GM12878 (cell line): ENCODE data around the gene UNCX. TPM values are rescaled to one million over a fixed set of nuclear protein-coding genes. Genes with fewer than 3 reads are reported as not detected.

Experiments used
- ATAC-seq: fragments of 200-7000 bp; cut with Tn5 transposase; 3 replicates; pipeline ENCODE4 v1.9.1; 2020; ENCODE audit warnings: mild to moderate bottlenecking, moderate library complexity
- BruUV-seq: library from RNA; stranded (reverse); fragments of 400-500 nt; replicated peaks from 2 replicates; lab custom pipeline; 2021; lab: Mats Ljungman, UMichigan
- CTCF ChIA-PET: fragments of 300-600 bp; sonication (Branson Sonifier 250); formaldehyde crosslinking; extraction: SDS; loops from one replicate; lab custom pipeline; 2021; ENCODE audit warnings: inconsistent platforms; lab: Yijun Ruan, JAX
- POLR2A ChIA-PET: fragments of 350-600 bp; formaldehyde crosslinking; extraction: SDS; loops from one replicate; lab custom pipeline; 2021; ENCODE audit warnings: inconsistent platforms; lab: Charles Lee
- RAD21 ChIA-PET: fragments of 300-600 bp; sonication (Branson Sonifier 250); formaldehyde crosslinking; loops from one replicate; lab custom pipeline; 2023; ENCODE audit warnings: antibody characterized with exemption; ENCODE audit not compliant: unreplicated experiment; lab: Charles Lee
- SMC1A ChIA-PET: fragments of 300-600 bp; sonication (Branson Sonifier 250); formaldehyde crosslinking; loops from one replicate; lab custom pipeline; 2023; ENCODE audit not compliant: unreplicated experiment, uncharacterized antibody; lab: Charles Lee
- DNase-seq: peaks from one replicate; pipeline ENCODE4 v3.0.0-alpha.2; 2011; ENCODE audit warnings: low read depth, low spot score
- FAIRE-seq: peaks from 3 replicates; lab custom pipeline; 2011; peaks lifted over from hg19 to GRCh38; lab: Jason Lieb, UNC
- H2AFZ ChIP-seq: 2 replicates; pipeline ENCODE4 v1.6.0; 2011; ENCODE audit warnings: low read depth, low read length, control low read depth; ENCODE audit not compliant: control insufficient read depth
- H3K27ac ChIP-seq: 2 replicates; pipeline ENCODE4 v1.5.1; 2011; ENCODE audit warnings: control low read depth; ENCODE audit not compliant: control insufficient read depth, insufficient read depth
- H3K27me3 ChIP-seq, 2 experiments: replicated peaks in 1 of 2; 2 replicates each; pipeline versions ENCODE4 v1.6.0 to v1.6.1; 2011; ENCODE audit warnings: low read length in 1 of 2; ENCODE audit not compliant: control insufficient read depth in 2 of 2, insufficient read depth in 2 of 2
- H3K36me3 ChIP-seq, 2 experiments: 2 replicates each; pipeline ENCODE4 v1.5.1; 2011; ENCODE audit warnings: low read length in 1 of 2; ENCODE audit not compliant: control insufficient read depth in 2 of 2, insufficient read depth in 2 of 2
- H3K4me1 ChIP-seq: 2 replicates; pipeline ENCODE4 v1.6.1; 2011; ENCODE audit warnings: mild to moderate bottlenecking, low read length, moderate library complexity, mixed read lengths; ENCODE audit not compliant: control insufficient read depth, insufficient read depth
- H3K4me2 ChIP-seq: 2 replicates; pipeline ENCODE4 v1.6.0; 2011; ENCODE audit warnings: control low read depth; ENCODE audit not compliant: control insufficient read depth, insufficient read depth
- H3K4me3 ChIP-seq: fragments of 200-600 bp; sonication (generic); 2 replicates; pipeline ENCODE4 v1.5.1; 2016
- H3K79me2 ChIP-seq: 2 replicates; pipeline ENCODE4 v1.6.0; 2011; ENCODE audit warnings: low read length; ENCODE audit not compliant: control insufficient read depth, insufficient read depth
- H3K9ac ChIP-seq: 2 replicates; pipeline ENCODE4 v1.8.0; 2011; ENCODE audit warnings: low read length, control low read depth, mixed read lengths; ENCODE audit not compliant: control insufficient read depth, insufficient read depth
- H3K9me3 ChIP-seq: replicated peaks from 3 replicates; pipeline ENCODE4 v1.5.1; 2011; ENCODE audit warnings: mild to moderate bottlenecking, low read length; ENCODE audit not compliant: control insufficient read depth, insufficient read depth
- H4K20me1 ChIP-seq: 2 replicates; pipeline ENCODE4 v1.6.0; 2011; ENCODE audit not compliant: control insufficient read depth, insufficient read depth
- ATF2 ChIP-seq: IDR thresholded peaks from 2 replicates; pipeline ENCODE4 v1.6.1; 2012; ENCODE audit warnings: low read length, inconsistent platforms
- BCL11A ChIP-seq: IDR thresholded peaks from 2 replicates; pipeline ENCODE4 v1.6.1; 2011; ENCODE audit warnings: low read depth, low read length
- BHLHE40 ChIP-seq, 2 experiments: fragments of 450-650 bp in 1 of 2; IDR thresholded peaks; 2 replicates each; pipeline ENCODE4 v1.6.1; 2011 to 2017; ENCODE audit warnings: low read depth in 2 of 2, borderline replicate concordance in 1 of 2, improper control_type of control experiment in 1 of 2, low read length in 1 of 2, mild to moderate bottlenecking in 1 of 2
- CHD1 ChIP-seq: IDR thresholded peaks from 2 replicates; pipeline ENCODE4 v1.6.1; 2012; ENCODE audit warnings: low read depth, low read length, improper control_type of control experiment
- CREB1 ChIP-seq: IDR thresholded peaks from 2 replicates; pipeline ENCODE4 v1.6.1; 2012; ENCODE audit warnings: low read depth, mild to moderate bottlenecking, inconsistent platforms
- EGR1 ChIP-seq, 2 experiments: IDR thresholded peaks; 1 replicate in 1 of 2; 2 replicates in 1 of 2; pipeline ENCODE4 v1.6.1; 2011 to 2012; ENCODE audit warnings: low read depth in 2 of 2, low read length in 2 of 2, borderline replicate concordance in 1 of 2, mild to moderate bottlenecking in 1 of 2, moderate library complexity in 1 of 2
- EZH2 ChIP-seq: IDR thresholded peaks from 2 replicates; pipeline ENCODE4 v1.6.1; 2012; ENCODE audit warnings: low read depth, mild to moderate bottlenecking, control low read depth, inconsistent platforms, low read length, borderline replicate concordance; ENCODE audit not compliant: control insufficient read depth
- HCFC1 ChIP-seq: fragments of 150-350 bp; IDR thresholded peaks from 2 replicates; pipeline ENCODE4 v1.6.1; 2014; ENCODE audit warnings: low read length
- KAT2A ChIP-seq: conservative IDR thresholded peaks from 2 replicates; pipeline ENCODE4 v1.6.1; 2011; ENCODE audit warnings: low read depth, low read length; ENCODE audit not compliant: control insufficient read depth
- NFYA ChIP-seq: IDR thresholded peaks from 2 replicates; pipeline ENCODE4 v1.6.1; 2011; ENCODE audit warnings: low read depth, mild to moderate bottlenecking, low read length, improper control_type of control experiment, borderline replicate concordance
- RBBP5 ChIP-seq: fragments of 200-600 bp; sonication (generic); conservative IDR thresholded peaks from 2 replicates; pipeline ENCODE4 v1.6.1; 2016
- SRF ChIP-seq, 2 experiments: IDR thresholded peaks; 2 replicates each; pipeline ENCODE4 v1.6.1; 2011; ENCODE audit warnings: low read depth in 2 of 2, low read length in 2 of 2, mild to moderate bottlenecking in 1 of 2, moderate library complexity in 1 of 2
- WRNIP1 ChIP-seq: IDR thresholded peaks from 2 replicates; pipeline ENCODE4 v1.6.1; 2011; ENCODE audit warnings: low read depth, low read length, improper control_type of control experiment, borderline replicate concordance
- YBX1 ChIP-seq: fragments of 450-650 bp; IDR thresholded peaks from 2 replicates; pipeline ENCODE4 v1.6.1; 2016; ENCODE audit warnings: antibody characterized with exemption
- WGBS: methylation state at CpG from one replicate; pipeline ENCODE4 v1.1.6; 2016; ENCODE audit warnings: low lambda C conversion rate; ENCODE audit not compliant: insufficient replicate concordance, insufficient coverage; ENCODE audit errors: missing lambda C conversion rate; 5-methylcytosine and 5-hydroxymethylcytosine counted together
- in situ Hi-C: fragments of 300-500 bp; cut with MboI; formaldehyde crosslinking; loops from 9 replicates; pipeline ENCODE4 v1.14.3; 2018; ENCODE audit warnings: mixed read lengths
- intact Hi-C: fragments of 100-400 bp; cut with micrococcal nuclease; formaldehyde crosslinking; loops from one replicate; pipeline ENCODE4 v1.14.2; 2022; ENCODE audit not compliant: unreplicated experiment
- polyA plus RNA-seq, 11 experiments: library from polyadenylated mRNA; depleted of rRNA in 4 of 11; unstranded in 6 of 11; stranded (reverse) in 5 of 11; fragments of >200 nt; fragmentation: Nextera tagmentation in 4 of 11; fragmentation: Illumina TruSeq in 1 of 11; extraction: Ambion mirVana in 4 of 11; extraction: Trizol in 1 of 11; gene quantifications; 1 replicate in 1 of 11; 2 replicates in 10 of 11; pipeline versions ENCODE4 v1.2.1 to v1.2.3, GENCODE V29; 2011 to 2016; ENCODE audit warnings: inconsistent platforms in 2 of 11, missing spikeins in 2 of 11, low read depth in 1 of 11
- total RNA-seq, 4 experiments: library from RNA; depleted of rRNA in 3 of 4; stranded (reverse); fragments of >200 nt in 3 of 4; fragmentation: Illumina TruSeq in 1 of 4; extraction: Trizol in 1 of 4; gene quantifications; 2 replicates each; pipeline versions ENCODE4 v1.2.1 to v1.2.3, GENCODE V29; 2013 to 2021

UNCX gene
- total and polyA plus RNA-seq, 10 of the 15 experiments (the other 5 are each of a cell fraction or from before 2014, with no cell fraction given), result not detected

- H3K4me1 ChIP-seq, result no peaks in the 10 kb centered on the region
- H3K4me2 ChIP-seq, result no peak overlapping the region
- SMC1A ChIA-PET, result no interaction called here
- FAIRE-seq, result no peak
- CTCF ChIA-PET, result no interaction called here
- no TSS peak for BruUV-seq
- H3K9ac ChIP-seq, result no peak overlapping the region
- no peaks in the 10 kb centered on the region for H3K9me3 ChIP-seq
- RAD21 ChIA-PET, result no interaction called here
- TF ChIP-seq NFYA, result no peak
- no peak for TF ChIP-seq EGR1 (IDR thresholded peaks at IDR 0.05; ENCODE audit: borderline replicate concordance in 1 of 2, low read depth in 2 of 2, low read length in 2 of 2)
- no peak for TF ChIP-seq KAT2A
- TF ChIP-seq CHD1, result no peak
- TF ChIP-seq BCL11A, result no peak
- no peak for TF ChIP-seq WRNIP1
- TF ChIP-seq HCFC1, result no peak
- no peak for TF ChIP-seq SRF (IDR thresholded peaks at IDR 0.05; ENCODE audit: low read depth in 2 of 2, low read length in 2 of 2)
- no peak for TF ChIP-seq BHLHE40 (IDR thresholded peaks at IDR 0.05; ENCODE audit: borderline replicate concordance in 1 of 2, low read depth in 2 of 2, low read length in 1 of 2)
- TF ChIP-seq YBX1, result no peak
- no peak for TF ChIP-seq RBBP5
- no peak for TF ChIP-seq ATF2
- TF ChIP-seq EZH2, result no peak
- TF ChIP-seq CREB1, result no peak
- intact Hi-C loops, result no loop called here
- no peaks in the 10 kb centered on the region for H4K20me1 ChIP-seq
- H3K36me3 ChIP-seq, result no peaks in the 10 kb centered on the region
- H3K4me3 ChIP-seq, result no peak overlapping the region
- no peak for DNase-seq
- H2AFZ ChIP-seq, result no peak overlapping the region
- ATAC-seq, result no peak
- 58% methylated on average over 6 of the region's 6 CpGs for WGBS
- in situ Hi-C loops, result no loop called here
- no peaks in the 10 kb centered on the region; a peak in 1 of 4 replicates for H3K27me3 ChIP-seq
- no peak overlapping the region for H3K27ac ChIP-seq
- POLR2A ChIA-PET, result no interaction called here
- no peaks in the 10 kb centered on the region for H3K79me2 ChIP-seq
Observed at GRCh38 chr7:1196950-1197349, 35.7 kb upstream of the UNCX start.
